ENCODE measurements around the gene OR52M1.

OR52M1 gene

GRCh38 chr11:4578624-4579023 is 33.6 kb downstream of the OR52M1 start:
- H3K18ac ChIP-seq (ENCODE audit: low read depth in 1 of 2, low read length in 2 of 2): no peak overlapping the region
- H2AFZ ChIP-seq (ENCODE audit: low read depth, low read length): no peak overlapping the region
- no peaks in the 10 kb centered on the region for H3K9me3 ChIP-seq (ENCODE audit: control insufficient read depth, low read length)
- no peak overlapping the region for H3K4me2 ChIP-seq (ENCODE audit: low read length, poor library complexity, severe bottlenecking)
- H3K23ac ChIP-seq (ENCODE audit: low read length in 2 of 2): no peak overlapping the region
- no peak overlapping the region for H4K8ac ChIP-seq (ENCODE audit: low read length)
- H2BK5ac ChIP-seq (ENCODE audit: low read depth, low read length, poor library complexity, severe bottlenecking): no peak overlapping the region
- H3K36me3 ChIP-seq (ENCODE audit: control insufficient read depth in 1 of 2, insufficient read depth in 2 of 2, low read depth in 1 of 2, low read length in 2 of 2): no peaks in the 10 kb centered on the region
- H2BK120ac ChIP-seq (ENCODE audit: low read depth, low read length): no peak overlapping the region
- H4K91ac ChIP-seq (ENCODE audit: low read length): no peak overlapping the region
- H3K9ac ChIP-seq (ENCODE audit: low read length): no peak overlapping the region
- no peaks in the 10 kb centered on the region for H3K79me1 ChIP-seq (replicated peaks; ENCODE audit: low read length, poor library complexity, severe bottlenecking)
- H3K4ac ChIP-seq (ENCODE audit: low read depth in 1 of 2, low read length in 2 of 2): no peak overlapping the region
- no peak overlapping the region for H2BK15ac ChIP-seq (ENCODE audit: low read depth, poor library complexity, severe bottlenecking)
- no peak for DNase-seq
- H3K27ac ChIP-seq (ENCODE audit: low read length, poor library complexity, severe bottlenecking): no peak overlapping the region
- no peaks in the 10 kb centered on the region for H3K4me1 ChIP-seq (ENCODE audit: control insufficient read depth, insufficient read depth, low read depth, low read length)
- H3K14ac ChIP-seq (ENCODE audit: low read length in 2 of 2): no peak overlapping the region
- peaks cover 0 to 3% of the 10 kb centered on the region in 2 experiments for H3K27me3 ChIP-seq (ENCODE audit: control insufficient read depth in 1 of 2, insufficient read depth in 1 of 2, low read length in 2 of 2)
- no peak overlapping the region for H3K4me3 ChIP-seq (ENCODE audit: insufficient read depth in 1 of 2, low read depth in 1 of 2, low read length in 2 of 2)
- WGBS: 71% methylated on average over 6 of the region's 6 CpGs
- no peak overlapping the region for H2AK5ac ChIP-seq (ENCODE audit: low read length, severe bottlenecking)
- H2BK12ac ChIP-seq (ENCODE audit: low read length in 2 of 2): no peak overlapping the region

- WGBS: 83% methylated on average over 1 of the region's 1 CpG
- no peak for DNase-seq
- Histone ChIP-seq H3K79me1 (replicated peaks; ENCODE audit: low read length, poor library complexity, severe bottlenecking) (no peaks in the 10 kb centered on the region), H2BK15ac (ENCODE audit: low read depth, poor library complexity, severe bottlenecking) (no peak overlapping the region), H3K23ac (ENCODE audit: low read length in 2 of 2) (no peak overlapping the region), H3K4me3 (ENCODE audit: insufficient read depth in 1 of 2, low read depth in 1 of 2, low read length in 2 of 2) (no peak overlapping the region), H3K18ac (ENCODE audit: low read depth in 1 of 2, low read length in 2 of 2) (no peak overlapping the region), H3K14ac (ENCODE audit: low read length in 2 of 2) (no peak overlapping the region), H3K9me3 (ENCODE audit: control insufficient read depth, low read length) (no peaks in the 10 kb centered on the region), H2BK120ac (ENCODE audit: low read depth, low read length) (no peak overlapping the region), H3K36me3 (ENCODE audit: control insufficient read depth in 1 of 2, insufficient read depth in 2 of 2, low read depth in 1 of 2, low read length in 2 of 2) (no peaks in the 10 kb centered on the region), H3K27me3 (ENCODE audit: control insufficient read depth in 1 of 2, insufficient read depth in 1 of 2, low read length in 2 of 2) (peaks cover 0 to 9% of the 10 kb centered on the region in 2 experiments), H2AK5ac (ENCODE audit: low read length, severe bottlenecking) (no peak overlapping the region), H4K91ac (ENCODE audit: low read length) (no peak overlapping the region), H3K4me2 (ENCODE audit: low read length, poor library complexity, severe bottlenecking) (no peak overlapping the region), H3K4ac (ENCODE audit: low read depth in 1 of 2, low read length in 2 of 2) (no peak overlapping the region), H3K4me1 (ENCODE audit: control insufficient read depth, insufficient read depth, low read depth, low read length) (no peaks in the 10 kb centered on the region), H2AFZ (ENCODE audit: low read depth, low read length) (no peak overlapping the region), H3K9ac (ENCODE audit: low read length) (no peak overlapping the region), H3K27ac (ENCODE audit: low read length, poor library complexity, severe bottlenecking) (no peak overlapping the region), H2BK5ac (ENCODE audit: low read depth, low read length, poor library complexity, severe bottlenecking) (no peak overlapping the region), H2BK12ac (ENCODE audit: low read length in 2 of 2) (no peak overlapping the region), H4K8ac (ENCODE audit: low read length) (no peak overlapping the region)
Observed at GRCh38 chr11:4580124-4580523, 35.1 kb downstream of the OR52M1 start.

- Histone ChIP-seq H3K27me3 (ENCODE audit: control insufficient read depth in 1 of 2, insufficient read depth in 1 of 2, low read length in 2 of 2) (peaks cover 0 to 6% of the 10 kb centered on the region in 2 experiments), H3K36me3 (ENCODE audit: control insufficient read depth in 1 of 2, insufficient read depth in 2 of 2, low read depth in 1 of 2, low read length in 2 of 2) (no peaks in the 10 kb centered on the region), H3K4me2 (ENCODE audit: low read length, poor library complexity, severe bottlenecking) (no peak within 1 kb of the TSS), H3K4me1 (ENCODE audit: control insufficient read depth, insufficient read depth, low read depth, low read length) (no peaks in the 10 kb centered on the region), H3K79me1 (replicated peaks; ENCODE audit: low read length, poor library complexity, severe bottlenecking) (no peaks in the 10 kb centered on the region), H3K4ac (ENCODE audit: low read depth in 1 of 2, low read length in 2 of 2) (no peak within 1 kb of the TSS), H4K8ac (ENCODE audit: low read length) (no peak within 1 kb of the TSS), H2BK5ac (ENCODE audit: low read depth, low read length, poor library complexity, severe bottlenecking) (no peak within 1 kb of the TSS), H2BK12ac (ENCODE audit: low read length in 2 of 2) (no peak within 1 kb of the TSS), H3K23ac (ENCODE audit: low read length in 2 of 2) (no peak within 1 kb of the TSS), H3K9me3 (ENCODE audit: control insufficient read depth, low read length) (no peaks in the 10 kb centered on the region), H3K18ac (ENCODE audit: low read depth in 1 of 2, low read length in 2 of 2) (no peak within 1 kb of the TSS), H2BK120ac (ENCODE audit: low read depth, low read length) (no peak within 1 kb of the TSS), H3K14ac (ENCODE audit: low read length in 2 of 2) (no peak within 1 kb of the TSS), H2AFZ (ENCODE audit: low read depth, low read length) (no peak within 1 kb of the TSS), H4K91ac (ENCODE audit: low read length) (no peak within 1 kb of the TSS), H3K4me3 (ENCODE audit: insufficient read depth in 1 of 2, low read depth in 1 of 2, low read length in 2 of 2) (no peak within 1 kb of the TSS), H3K27ac (ENCODE audit: low read length, poor library complexity, severe bottlenecking) (no peak within 1 kb of the TSS), H2AK5ac (ENCODE audit: low read length, severe bottlenecking) (no peak within 1 kb of the TSS), H2BK15ac (ENCODE audit: low read depth, poor library complexity, severe bottlenecking) (no peak within 1 kb of the TSS), H3K9ac (ENCODE audit: low read length) (no peak within 1 kb of the TSS)
- no peak for DNase-seq
Observed at GRCh38 chr11:4581443-4581842, 36.5 kb downstream of the OR52M1 start, which contains the start of gene OR52I2. Gene OR52I2, plus strand, starts transcription at chr11:4581743.

GRCh38 chr11:4589017-4589416 is 44.0 kb downstream of the OR52M1 start:
- H3K4me2 ChIP-seq (ENCODE audit: low read length, poor library complexity, severe bottlenecking): no peak overlapping the region
- H3K18ac ChIP-seq (ENCODE audit: low read depth in 1 of 2, low read length in 2 of 2): no peak overlapping the region
- no peak overlapping the region for H3K4me3 ChIP-seq (ENCODE audit: insufficient read depth in 1 of 2, low read depth in 1 of 2, low read length in 2 of 2)
- no peak overlapping the region for H3K4ac ChIP-seq (ENCODE audit: low read depth in 1 of 2, low read length in 2 of 2)
- H2AK5ac ChIP-seq (ENCODE audit: low read length, severe bottlenecking): no peak overlapping the region
- no peaks in the 10 kb centered on the region for H3K9me3 ChIP-seq (ENCODE audit: control insufficient read depth, low read length)
- H2AFZ ChIP-seq (ENCODE audit: low read depth, low read length): no peak overlapping the region
- no peaks in the 10 kb centered on the region for H3K4me1 ChIP-seq (ENCODE audit: control insufficient read depth, insufficient read depth, low read depth, low read length)
- DNase-seq: no peak
- H3K9ac ChIP-seq (ENCODE audit: low read length): no peak overlapping the region
- no peak overlapping the region for H3K14ac ChIP-seq (ENCODE audit: low read length in 2 of 2)
- no peak overlapping the region for H2BK120ac ChIP-seq (ENCODE audit: low read depth, low read length)
- 91% methylated on average over 3 of the region's 3 CpGs for WGBS
- H3K23ac ChIP-seq (ENCODE audit: low read length in 2 of 2): no peak overlapping the region
- no peaks in the 10 kb centered on the region for H3K79me1 ChIP-seq (replicated peaks; ENCODE audit: low read length, poor library complexity, severe bottlenecking)
- no peak overlapping the region for H2BK5ac ChIP-seq (ENCODE audit: low read depth, low read length, poor library complexity, severe bottlenecking)
- no peaks in the 10 kb centered on the region for H3K36me3 ChIP-seq (ENCODE audit: control insufficient read depth in 1 of 2, insufficient read depth in 2 of 2, low read depth in 1 of 2, low read length in 2 of 2)
- H3K27ac ChIP-seq (ENCODE audit: low read length, poor library complexity, severe bottlenecking): no peak overlapping the region
- H2BK12ac ChIP-seq (ENCODE audit: low read length in 2 of 2): no peak overlapping the region
- H2BK15ac ChIP-seq (ENCODE audit: low read depth, poor library complexity, severe bottlenecking): no peak overlapping the region
- no peak overlapping the region for H4K91ac ChIP-seq (ENCODE audit: low read length)
- H4K8ac ChIP-seq (ENCODE audit: low read length): no peak overlapping the region
- peaks cover 4 to 5% of the 10 kb centered on the region in 2 experiments for H3K27me3 ChIP-seq (ENCODE audit: control insufficient read depth in 1 of 2, insufficient read depth in 1 of 2, low read length in 2 of 2)

All from mesenchymal stem cell (in vitro differentiated cells and primary cell).